GM12878 (cell line): ENCODE data around the gene CCDC12. TPM values are rescaled to one million over a fixed set of nuclear protein-coding genes. Genes with fewer than 3 reads are reported as not detected.

Experiments
- ATAC-seq: fragments of 200-7000 bp; cut with Tn5 transposase; 3 replicates; pipeline ENCODE4 v1.9.1; 2020; ENCODE audit warnings: mild to moderate bottlenecking, moderate library complexity
- BruUV-seq: library from RNA; stranded (reverse); fragments of 400-500 nt; replicated peaks from 2 replicates; lab custom pipeline; 2021; lab: Mats Ljungman, UMichigan
- CTCF ChIA-PET: fragments of 300-600 bp; sonication (Branson Sonifier 250); formaldehyde crosslinking; extraction: SDS; loops from one replicate; lab custom pipeline; 2021; ENCODE audit warnings: inconsistent platforms; lab: Yijun Ruan, JAX
- POLR2A ChIA-PET: fragments of 350-600 bp; formaldehyde crosslinking; extraction: SDS; loops from one replicate; lab custom pipeline; 2021; ENCODE audit warnings: inconsistent platforms; lab: Charles Lee
- RAD21 ChIA-PET: fragments of 300-600 bp; sonication (Branson Sonifier 250); formaldehyde crosslinking; loops from one replicate; lab custom pipeline; 2023; ENCODE audit warnings: antibody characterized with exemption; ENCODE audit not compliant: unreplicated experiment; lab: Charles Lee
- SMC1A ChIA-PET: fragments of 300-600 bp; sonication (Branson Sonifier 250); formaldehyde crosslinking; loops from one replicate; lab custom pipeline; 2023; ENCODE audit not compliant: unreplicated experiment, uncharacterized antibody; lab: Charles Lee
- DNase-seq: peaks from one replicate; pipeline ENCODE4 v3.0.0-alpha.2; 2011; ENCODE audit warnings: low read depth, low spot score
- FAIRE-seq: peaks from 3 replicates; lab custom pipeline; 2011; peaks lifted over from hg19 to GRCh38; lab: Jason Lieb, UNC
- H2AFZ ChIP-seq: 2 replicates; pipeline ENCODE4 v1.6.0; 2011; ENCODE audit warnings: low read depth, low read length, control low read depth; ENCODE audit not compliant: control insufficient read depth
- H3K27ac ChIP-seq: 2 replicates; pipeline ENCODE4 v1.5.1; 2011; ENCODE audit warnings: control low read depth; ENCODE audit not compliant: control insufficient read depth, insufficient read depth
- H3K27me3 ChIP-seq, 2 experiments: replicated peaks in 1 of 2; 2 replicates each; pipeline versions ENCODE4 v1.6.0 to v1.6.1; 2011; ENCODE audit warnings: low read length in 1 of 2; ENCODE audit not compliant: control insufficient read depth in 2 of 2, insufficient read depth in 2 of 2
- H3K36me3 ChIP-seq, 2 experiments: 2 replicates each; pipeline ENCODE4 v1.5.1; 2011; ENCODE audit warnings: low read length in 1 of 2; ENCODE audit not compliant: control insufficient read depth in 2 of 2, insufficient read depth in 2 of 2
- H3K4me1 ChIP-seq: 2 replicates; pipeline ENCODE4 v1.6.1; 2011; ENCODE audit warnings: mild to moderate bottlenecking, low read length, moderate library complexity, mixed read lengths; ENCODE audit not compliant: control insufficient read depth, insufficient read depth
- H3K4me2 ChIP-seq: 2 replicates; pipeline ENCODE4 v1.6.0; 2011; ENCODE audit warnings: control low read depth; ENCODE audit not compliant: control insufficient read depth, insufficient read depth
- H3K4me3 ChIP-seq: fragments of 200-600 bp; sonication (generic); 2 replicates; pipeline ENCODE4 v1.5.1; 2016
- H3K79me2 ChIP-seq: 2 replicates; pipeline ENCODE4 v1.6.0; 2011; ENCODE audit warnings: low read length; ENCODE audit not compliant: control insufficient read depth, insufficient read depth
- H3K9ac ChIP-seq: 2 replicates; pipeline ENCODE4 v1.8.0; 2011; ENCODE audit warnings: low read length, control low read depth, mixed read lengths; ENCODE audit not compliant: control insufficient read depth, insufficient read depth
- H3K9me3 ChIP-seq: replicated peaks from 3 replicates; pipeline ENCODE4 v1.5.1; 2011; ENCODE audit warnings: mild to moderate bottlenecking, low read length; ENCODE audit not compliant: control insufficient read depth, insufficient read depth
- H4K20me1 ChIP-seq: 2 replicates; pipeline ENCODE4 v1.6.0; 2011; ENCODE audit not compliant: control insufficient read depth, insufficient read depth
- EP300 ChIP-seq, 2 experiments: fragments of 150-350 bp in 1 of 2; IDR thresholded peaks; 2 replicates each; pipeline ENCODE4 v1.6.1; 2011 to 2012; ENCODE audit warnings: low read depth in 2 of 2, low read length in 2 of 2, borderline replicate concordance in 1 of 2, improper control_type of control experiment in 1 of 2, inconsistent platforms in 1 of 2; ENCODE audit not compliant: control insufficient read depth in 1 of 2
- IKZF1 ChIP-seq: fragments of 450-650 bp; conservative IDR thresholded peaks from 2 replicates; pipeline ENCODE4 v1.6.1; 2017; ENCODE audit warnings: antibody characterized with exemption, mild to moderate bottlenecking
- IKZF2 ChIP-seq, 2 experiments: fragments of 450-650 bp; IDR thresholded peaks; 2 replicates each; pipeline ENCODE4 v1.6.1; 2017; ENCODE audit warnings: mild to moderate bottlenecking in 2 of 2, moderate library complexity in 2 of 2
- LARP7 ChIP-seq: fragments of 450-650 bp; IDR thresholded peaks from 2 replicates; pipeline ENCODE4 v1.6.1; 2017; ENCODE audit warnings: mild to moderate bottlenecking
- MTA2 ChIP-seq: fragments of 450-650 bp; IDR thresholded peaks from 2 replicates; pipeline ENCODE4 v1.6.1; 2016; ENCODE audit warnings: low read depth, mild to moderate bottlenecking, moderate library complexity
- NBN ChIP-seq: fragments of 450-650 bp; IDR thresholded peaks from 2 replicates; pipeline ENCODE4 v1.6.1; 2016
- NKRF ChIP-seq: fragments of 450-650 bp; conservative IDR thresholded peaks from 2 replicates; pipeline ENCODE4 v1.6.1; 2017; ENCODE audit warnings: mild to moderate bottlenecking, moderate library complexity
- NR2C2 ChIP-seq: IDR thresholded peaks from 2 replicates; pipeline ENCODE4 v1.6.1; 2011; ENCODE audit warnings: borderline replicate concordance, low read depth; ENCODE audit not compliant: control insufficient read depth, insufficient read length
- POU2F2 ChIP-seq: IDR thresholded peaks from 3 replicates; pipeline ENCODE4 v1.6.1; 2011; ENCODE audit warnings: low read depth, mild to moderate bottlenecking, low read length, borderline replicate concordance
- RUNX3 ChIP-seq: IDR thresholded peaks from 2 replicates; pipeline ENCODE4 v1.6.1; 2012; ENCODE audit warnings: low read length, inconsistent platforms
- STAT1 ChIP-seq: fragments of 450-650 bp; conservative IDR thresholded peaks from 2 replicates; pipeline ENCODE4 v1.6.1; 2014; ENCODE audit warnings: antibody characterized with exemption, mild to moderate bottlenecking
- YY1 ChIP-seq: IDR thresholded peaks from 2 replicates; pipeline ENCODE4 v1.6.1; 2011; ENCODE audit warnings: low read depth, mild to moderate bottlenecking, low read length
- WGBS: methylation state at CpG from one replicate; pipeline ENCODE4 v1.1.6; 2016; ENCODE audit warnings: low lambda C conversion rate; ENCODE audit not compliant: insufficient replicate concordance, insufficient coverage; ENCODE audit errors: missing lambda C conversion rate; 5-methylcytosine and 5-hydroxymethylcytosine counted together
- in situ Hi-C: fragments of 300-500 bp; cut with MboI; formaldehyde crosslinking; loops from 9 replicates; pipeline ENCODE4 v1.14.3; 2018; ENCODE audit warnings: mixed read lengths
- intact Hi-C: fragments of 100-400 bp; cut with micrococcal nuclease; formaldehyde crosslinking; loops from one replicate; pipeline ENCODE4 v1.14.2; 2022; ENCODE audit not compliant: unreplicated experiment
- polyA plus RNA-seq, 11 experiments: library from polyadenylated mRNA; depleted of rRNA in 4 of 11; unstranded in 6 of 11; stranded (reverse) in 5 of 11; fragments of >200 nt; fragmentation: Nextera tagmentation in 4 of 11; fragmentation: Illumina TruSeq in 1 of 11; extraction: Ambion mirVana in 4 of 11; extraction: Trizol in 1 of 11; gene quantifications; 1 replicate in 1 of 11; 2 replicates in 10 of 11; pipeline versions ENCODE4 v1.2.1 to v1.2.3, GENCODE V29; 2011 to 2016; ENCODE audit warnings: inconsistent platforms in 2 of 11, missing spikeins in 2 of 11, low read depth in 1 of 11
- total RNA-seq, 4 experiments: library from RNA; depleted of rRNA in 3 of 4; stranded (reverse); fragments of >200 nt in 3 of 4; fragmentation: Illumina TruSeq in 1 of 4; extraction: Trizol in 1 of 4; gene quantifications; 2 replicates each; pipeline versions ENCODE4 v1.2.1 to v1.2.3, GENCODE V29; 2013 to 2021

Gene CCDC12
- total and polyA plus RNA-seq, 10 of the 15 experiments (the other 5 are each of a cell fraction or from before 2014, with no cell fraction given) = 9.2 to 91.4 (median 61.3) TPM

DNA sequence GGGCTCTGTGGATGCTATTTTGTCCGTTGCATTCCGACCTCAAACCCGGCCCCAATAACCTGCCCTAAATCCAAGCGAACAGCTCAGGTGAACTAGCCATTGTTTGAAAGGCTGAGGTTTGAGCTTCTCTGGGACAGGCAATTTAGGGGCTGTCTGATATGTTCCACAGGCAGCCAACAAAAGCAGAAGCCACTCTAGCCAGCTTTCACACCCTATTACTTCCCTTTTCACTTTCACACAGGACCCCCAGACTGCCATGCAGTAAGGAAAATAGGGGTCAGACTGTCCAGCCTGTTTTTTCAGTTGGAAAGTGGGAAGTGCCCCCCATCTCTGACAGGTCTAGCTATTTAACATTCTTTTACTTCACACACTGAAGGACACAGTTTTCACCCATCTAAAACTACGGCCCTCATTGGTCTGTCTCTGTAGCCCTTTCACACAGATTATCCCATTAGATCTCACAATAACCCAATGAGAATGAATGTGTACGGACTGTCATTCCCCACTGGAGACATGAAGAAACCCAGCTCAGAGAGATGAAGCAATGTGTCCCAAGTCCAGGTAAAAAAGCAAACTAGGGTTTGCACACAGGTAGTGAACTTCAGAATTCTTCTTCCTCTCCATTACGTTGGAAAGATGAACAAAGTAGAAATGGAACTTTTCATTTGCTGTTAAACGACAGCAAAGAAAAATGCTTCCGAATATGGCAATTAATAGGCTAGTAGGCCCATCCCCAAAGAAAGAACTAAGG, 1.9 kb downstream of the CCDC12 start (continued):
- TF ChIP-seq NKRF = 0 out of 2 replicates have a peak, but pooled peaks have one; percentile 20

DNA sequence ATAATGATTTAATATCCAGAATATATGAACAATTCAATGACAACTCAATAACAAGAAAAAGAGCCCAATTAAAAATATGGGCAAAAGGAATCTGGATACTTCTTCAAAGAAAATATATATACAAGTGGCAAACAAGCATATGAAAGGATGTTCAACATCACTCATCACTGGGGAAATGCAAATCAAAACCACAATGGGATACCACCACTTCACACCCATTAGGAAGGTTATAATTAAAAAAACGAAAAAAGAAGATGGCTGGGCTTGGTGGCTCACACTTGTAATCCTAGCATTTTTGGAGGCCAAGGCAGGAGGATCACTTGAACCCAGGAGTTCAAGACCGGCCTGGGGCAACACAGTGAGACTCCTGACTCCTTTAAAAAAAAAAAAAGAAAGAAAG, 4.1 kb downstream of the CCDC12 start:
- CTCF ChIA-PET = interaction anchor here (1.4 kb wide), 1 partner anchor 44 kb away, joined by 3 read pairs; no protein-coding TSS in a partner anchor
- no peak overlapping the region; the same call in 1 of the 2 replicates for H3K27ac ChIP-seq
- POLR2A ChIA-PET = interaction anchor here (1.0 to 3.7 kb wide), 3 partner anchors 13 to 46 kb away, joined by 3 to 19 read pairs (median 5); no protein-coding TSS in a partner anchor
- peaks cover 88% of the 10 kb centered on the region for H3K79me2 ChIP-seq
- in situ Hi-C loops = no loop called here
- H3K9ac ChIP-seq = no peak overlapping the region
- peaks cover 9% of the 10 kb centered on the region in 2 experiments; a peak in 3 of 4 replicates for H3K36me3 ChIP-seq
- H2AFZ ChIP-seq = no peak overlapping the region
- intact Hi-C loops = no loop called here
- no peaks in the 10 kb centered on the region for H3K9me3 ChIP-seq
- no peaks in the 10 kb centered on the region for H3K27me3 ChIP-seq
- 38% methylated on average over 2 of the region's 2 CpGs for WGBS
- TF ChIP-seq IKZF1 = peak; percentile 38; the same call in 1 of the 2 replicates
- 0 out of 2 replicates have a peak, but pooled peaks have one; percentile 28 for TF ChIP-seq YY1
- 0 out of 4 replicates have a peak, but pooled peaks of 1 of the 2 experiments have one; percentile 21 for TF ChIP-seq EP300 (IDR thresholded peaks at IDR 0.05; ENCODE audit: borderline replicate concordance in 1 of 2, control insufficient read depth in 1 of 2, low read depth in 2 of 2, low read length in 2 of 2)
- TF ChIP-seq MTA2 = peak; percentile 67
- peak; percentile 25 to 39; a peak in 2 of 4 replicates for TF ChIP-seq IKZF2 (IDR thresholded peaks at IDR 0.05)
- no peak for TF ChIP-seq NR2C2
- TF ChIP-seq LARP7 = no peak
- peak; percentile 76 for TF ChIP-seq RUNX3
- TF ChIP-seq STAT1 = no peak
- peak; percentile 33; the same call in 1 of the 2 replicates for TF ChIP-seq NBN
- TF ChIP-seq POU2F2 = peak; percentile 78; the same call in 1 of the 3 replicates
- TSS peak; percentile 40 for BruUV-seq
- H3K4me2 ChIP-seq = peak overlapping the region; percentile 26
- SMC1A ChIA-PET = interaction anchor here (0.7 to 1.6 kb wide), 6 partner anchors 10 to 849 kb away, joined by 3 to 9 read pairs (median 3); no protein-coding TSS in a partner anchor
- DNase-seq (no peak), ATAC-seq (no peak), FAIRE-seq (no peak)
- H3K4me1 ChIP-seq = peaks cover 33% of the 10 kb centered on the region
- peaks cover 12% of the 10 kb centered on the region for H4K20me1 ChIP-seq
- RAD21 ChIA-PET = interaction anchor here (1.0 to 2.7 kb wide), 2 partner anchors 38 to 45 kb away, joined by 8 to 24 read pairs; no protein-coding TSS in a partner anchor
- H3K4me3 ChIP-seq = peak overlapping the region; percentile 56; the same call in 1 of the 2 replicates
